ENCODE measurements around the gene TMEM213. TPM values are rescaled to one million over a fixed set of nuclear protein-coding genes. Genes with fewer than 3 reads are reported as not detected.
"Not testable (repeated sequence)": the region's sequence is repeated elsewhere in the genome, so short reads cannot be mapped to it uniquely, and the experiment has no call there.

Gene TMEM213
- total RNA-seq, 1 donor from 2014 or later = not detected

DNA sequence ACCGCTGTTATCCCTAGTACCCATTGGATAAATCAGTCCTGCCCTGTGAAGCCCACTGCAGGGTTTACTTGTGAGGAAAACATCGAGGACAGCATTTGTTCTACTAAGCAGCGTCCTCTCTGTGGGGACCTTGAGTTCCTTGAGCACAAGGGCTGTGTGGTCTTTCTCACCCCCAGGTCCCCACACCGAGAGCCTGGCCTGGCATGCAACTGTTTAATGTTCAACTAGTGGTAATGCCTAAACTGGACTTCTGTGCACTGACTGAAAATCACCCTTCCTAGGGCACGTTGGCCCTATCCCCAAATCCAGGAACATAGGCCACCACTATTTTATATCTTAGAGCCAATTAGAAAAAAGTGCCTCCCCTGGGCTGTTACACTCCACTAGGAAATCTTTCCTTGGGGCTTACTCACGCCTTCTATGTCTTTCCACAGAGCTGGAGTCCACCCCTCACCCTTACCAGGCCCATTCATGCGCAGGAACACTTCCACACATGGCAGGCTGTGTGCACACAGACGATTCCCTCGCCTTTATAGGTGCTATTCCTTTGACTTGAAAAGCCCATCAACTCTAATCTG, 1.7 kb upstream of the TMEM213 start:
- no peak for FAIRE-seq
- no peak for DNase-seq (ENCODE audit: low spot score in 2 of 2)

GRCh38 chr7:138797046-138797445, 748 bp upstream of the TMEM213 start:
- FAIRE-seq; DNase-seq (ENCODE audit: low spot score in 2 of 2): not testable (repeated sequence)

DNA sequence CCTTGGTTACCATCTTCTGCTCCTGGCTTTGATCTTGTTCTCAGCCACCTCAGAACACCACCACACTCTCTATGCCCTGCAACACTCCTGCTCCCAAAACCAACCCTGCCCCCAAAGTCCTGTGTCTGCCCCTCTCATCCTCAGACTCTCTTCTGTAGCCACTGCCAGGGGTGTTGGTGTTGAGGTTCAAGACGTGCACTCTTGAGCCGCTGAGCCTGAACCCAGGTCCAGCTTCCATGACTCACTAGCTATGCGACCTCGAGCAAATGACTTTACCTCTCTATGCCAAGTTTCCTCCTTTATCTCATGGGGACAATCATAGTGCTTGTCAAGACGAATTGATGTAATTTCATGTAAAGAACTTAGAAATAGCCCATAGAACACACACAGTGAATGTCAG, 1.0 kb downstream of the TMEM213 start:
- DNase-seq (ENCODE audit: low spot score in 2 of 2) = no peak
- no peak for FAIRE-seq

- DNase-seq (ENCODE audit: low spot score in 2 of 2) (no peak), FAIRE-seq (no peak)
These were observed 1.7 kb downstream of the TMEM213 start for GRCh38 chr7:138799336-138800000.

GRCh38 chr7:138801256-138801655, 3.5 kb downstream of the TMEM213 start:
- no peak for DNase-seq (ENCODE audit: low spot score in 2 of 2)
- FAIRE-seq = no peak

- DNase-seq (ENCODE audit: low spot score in 2 of 2) = no peak
These were observed 4.9 kb downstream of the TMEM213 start for GRCh38 chr7:138802706-138803105.

GRCh38 chr7:138804618-138805017, 6.8 kb downstream of the TMEM213 start:
- DNase-seq (ENCODE audit: low spot score in 2 of 2) (no peak), FAIRE-seq (no peak)

More at GRCh38 chr7:138802706-138803105, 4.9 kb downstream of the TMEM213 start:
- FAIRE-seq = no peak

- DNase-seq (ENCODE audit: low spot score in 2 of 2) = no peak
- FAIRE-seq = no peak
These were observed 11.6 kb downstream of the TMEM213 start for GRCh38 chr7:138809346-138809745.

GRCh38 chr7:138811327-138811726, 13.5 kb downstream of the TMEM213 start:
- not testable (repeated sequence) for DNase-seq (ENCODE audit: low spot score in 2 of 2); FAIRE-seq

GRCh38 chr7:138813945-138814344, 16.2 kb downstream of the TMEM213 start:
- DNase-seq (ENCODE audit: low spot score in 2 of 2) (no peak), FAIRE-seq (no peak)

- FAIRE-seq (peak; percentile 58), DNase-seq (ENCODE audit: low spot score in 2 of 2) (no peak)
These were observed 17.1 kb downstream of the TMEM213 start for GRCh38 chr7:138814816-138815332.

DNA sequence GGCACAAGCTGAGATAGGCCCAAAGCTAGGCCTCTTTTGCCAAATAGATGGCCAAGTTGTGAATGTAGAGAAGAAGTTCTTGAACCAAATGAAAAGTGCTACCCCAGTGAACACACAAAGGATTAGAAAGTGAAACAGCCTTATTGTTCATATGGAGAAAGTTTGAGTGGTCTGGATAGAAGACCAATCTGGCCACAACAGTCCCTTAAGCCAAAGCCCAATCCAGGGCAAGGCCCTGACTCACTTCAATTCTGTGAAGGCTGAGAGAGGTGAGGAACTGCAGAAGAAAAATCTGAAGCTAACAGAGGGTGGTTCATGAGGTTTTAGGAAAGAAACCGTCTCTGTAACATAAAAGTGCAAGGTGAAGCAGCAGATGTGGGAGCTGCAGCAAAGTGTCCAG, 18.9 kb downstream of the TMEM213 start:
- FAIRE-seq (no peak), DNase-seq (ENCODE audit: low spot score in 2 of 2) (no peak)

- no peak for DNase-seq (ENCODE audit: low spot score in 2 of 2)
- FAIRE-seq = no peak
These were observed 21.8 kb downstream of the TMEM213 start for GRCh38 chr7:138819625-138820024.

GRCh38 chr7:138821912-138822311, 24.1 kb downstream of the TMEM213 start:
- FAIRE-seq (no peak), DNase-seq (ENCODE audit: low spot score in 2 of 2) (no peak)

- no peak for DNase-seq (ENCODE audit: low spot score in 2 of 2)
- FAIRE-seq = no peak
These were observed 25.2 kb downstream of the TMEM213 start for GRCh38 chr7:138822867-138823535.

GRCh38 chr7:138825049-138825721, 27.4 kb downstream of the TMEM213 start:
- FAIRE-seq (no peak), DNase-seq (ENCODE audit: low spot score in 2 of 2) (no peak)

- FAIRE-seq = no peak
These were observed 30.5 kb downstream of the TMEM213 start for GRCh38 chr7:138828302-138828701.

GRCh38 chr7:138829335-138829734, 31.5 kb downstream of the TMEM213 start:
- FAIRE-seq (no peak), DNase-seq (ENCODE audit: low spot score in 2 of 2) (no peak)

More at GRCh38 chr7:138828302-138828701, 30.5 kb downstream of the TMEM213 start:
- no peak for DNase-seq (ENCODE audit: low spot score in 2 of 2)

DNA sequence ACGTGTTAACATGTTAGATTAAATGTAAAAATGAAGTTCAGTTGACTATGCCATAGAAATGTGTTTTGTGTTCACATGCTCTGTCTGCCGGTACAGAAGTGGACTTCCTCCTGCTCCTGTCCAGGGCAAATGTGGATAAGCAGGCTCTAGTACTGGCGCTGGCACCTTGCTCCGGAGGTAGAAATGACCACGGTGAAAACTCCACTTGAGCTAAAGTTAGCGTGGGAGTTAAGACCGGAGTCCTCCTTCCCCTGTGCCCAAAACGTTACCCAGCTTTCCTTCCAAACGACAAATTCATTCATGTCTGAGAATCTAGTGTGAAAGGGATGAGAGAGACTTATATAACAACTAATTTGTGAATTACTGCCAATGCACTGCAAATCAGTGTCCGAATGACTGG, 35.2 kb downstream of the TMEM213 start:
- DNase-seq (ENCODE audit: low spot score in 2 of 2) (no peak), FAIRE-seq (no peak)

- DNase-seq (ENCODE audit: low spot score in 2 of 2) (no peak), FAIRE-seq (no peak)
These were observed 35.8 kb downstream of the TMEM213 start for GRCh38 chr7:138833596-138833995.

- FAIRE-seq = no peak
- DNase-seq (ENCODE audit: low spot score in 2 of 2) = no peak
These were observed 36.8 kb downstream of the TMEM213 start for GRCh38 chr7:138834583-138834982.
